ENCODE results near the gene GTF3A. TPM values are rescaled to one million over a fixed set of nuclear protein-coding genes. Genes with fewer than 3 reads are reported as not detected.

GTF3A gene
- total and polyA plus RNA-seq, 10 donors, result 90.7 to 275 (median 133) TPM

- Histone ChIP-seq H3K36me3 (no peaks in the 10 kb centered on the region), H3K4me3 (no peak overlapping the region), H3K27ac (no peak overlapping the region), H3K27me3 (replicated peaks in 1 of 7) (no peaks in the 10 kb centered on the region), H3K4me1 (peaks cover 0 to 4% (median 2%) of the 10 kb centered on the region in 6 donors), H3K9me3 (no peaks in the 10 kb centered on the region)
- WGBS, 5 donors, result 10 to 47% (median 30%) methylated on average over 3 of the region's 3 CpGs
- DNase-seq, result no peak
- TF ChIP-seq POLR2A (IDR thresholded peaks at IDR 0.05) (no peak), CTCF (IDR thresholded peaks at IDR 0.05 in 8 of 11, conservative IDR thresholded peaks at IDR 0.05 in 3 of 11) (no peak), POLR2AphosphoS5 (IDR thresholded peaks at IDR 0.05) (no peak)
- intact Hi-C loops (cut with DNase I; ENCODE audit: low total_unique reads), result loop anchor here (10.0 kb wide), 1 partner anchor 52 kb away; no protein-coding TSS in a partner anchor
Measured at GRCh38 chr13:27466513-27466912, 42.1 kb downstream of the GTF3A start.

- H3K4me3 ChIP-seq, result no peak overlapping the region
- H3K27me3 ChIP-seq (replicated peaks in 1 of 7), result no peaks in the 10 kb centered on the region
- no peak for TF ChIP-seq POLR2A (IDR thresholded peaks at IDR 0.05)
- WGBS, 5 donors, result 82 to 93% (median 88%) methylated on average over 5 of the region's 5 CpGs
- no peak overlapping the region for H3K27ac ChIP-seq
- no peaks in the 10 kb centered on the region for H3K4me1 ChIP-seq
- no peaks in the 10 kb centered on the region for H3K9me3 ChIP-seq
- H3K36me3 ChIP-seq, result no peaks in the 10 kb centered on the region
- DNase-seq, result no peak
- intact Hi-C loops (cut with DNase I; ENCODE audit: low total_unique reads), result no loop called here
Measured at GRCh38 chr13:27470075-27470820, 45.8 kb downstream of the GTF3A start.

- Histone ChIP-seq H3K4me3 (no peak overlapping the region), H3K27ac (no peak overlapping the region), H3K36me3 (no peaks in the 10 kb centered on the region), H3K9me3 (no peaks in the 10 kb centered on the region), H3K4me1 (peaks cover 0 to 3% (median 0%) of the 10 kb centered on the region in 6 donors), H3K27me3 (replicated peaks in 1 of 7) (no peaks in the 10 kb centered on the region)
- intact Hi-C loops (cut with DNase I; ENCODE audit: low total_unique reads), result no loop called here
- no peak for DNase-seq
- WGBS, 5 donors, result 79 to 98% (median 94%) methylated on average over 2 of the region's 2 CpGs
- TF ChIP-seq POLR2A (IDR thresholded peaks at IDR 0.05), result no peak
Measured at GRCh38 chr13:27472441-27472840, 48.0 kb downstream of the GTF3A start.

DNA sequence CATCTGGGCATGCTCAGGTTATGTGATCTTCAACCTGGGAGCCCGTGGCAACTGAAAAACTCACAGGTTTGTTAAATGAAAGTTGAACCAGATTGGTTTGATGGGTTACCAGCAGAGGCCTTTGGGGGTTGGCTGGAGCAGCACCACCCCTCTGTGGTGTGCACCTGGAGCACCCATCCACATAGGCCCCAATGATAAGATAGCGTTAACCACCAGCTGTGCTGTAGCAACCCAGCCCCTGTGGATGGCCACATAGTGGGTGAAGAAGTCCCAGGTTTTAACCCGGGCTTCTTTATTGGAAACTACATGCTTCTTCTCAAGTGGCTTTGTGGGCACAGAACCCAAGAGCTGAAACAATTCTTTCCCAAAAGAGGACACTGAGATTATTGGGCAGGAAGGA, 48.5 kb downstream of the GTF3A start:
- no peak for DNase-seq
- H3K9me3 ChIP-seq, result no peaks in the 10 kb centered on the region
- no peaks in the 10 kb centered on the region for H3K27me3 ChIP-seq (replicated peaks in 1 of 7)
- no peaks in the 10 kb centered on the region for H3K36me3 ChIP-seq
- 52 to 68% (median 65%) methylated on average over 3 of the region's 3 CpGs for WGBS, 5 donors
- peaks cover 0 to 3% (median 0%) of the 10 kb centered on the region in 6 donors for H3K4me1 ChIP-seq
- intact Hi-C loops (cut with DNase I; ENCODE audit: low total_unique reads), result no loop called here
- TF ChIP-seq POLR2A (IDR thresholded peaks at IDR 0.05) (no peak), POLR2AphosphoS5 (IDR thresholded peaks at IDR 0.05) (no peak), CTCF (IDR thresholded peaks at IDR 0.05 in 8 of 11, conservative IDR thresholded peaks at IDR 0.05 in 3 of 11) (no peak)
- no peak overlapping the region for H3K27ac ChIP-seq
- no peak overlapping the region for H3K4me3 ChIP-seq

GRCh38 chr13:27474751-27475268, 50.4 kb downstream of the GTF3A start:
- DNase-seq, result no peak
- intact Hi-C loops (cut with DNase I; ENCODE audit: low total_unique reads), result no loop called here
- no peak overlapping the region for H3K4me3 ChIP-seq
- no peak overlapping the region for H3K27ac ChIP-seq
- 86 to 95% (median 91%) methylated on average over 12 to 13 of the region's 13 CpGs for WGBS, 5 donors
- no peaks in the 10 kb centered on the region for H3K9me3 ChIP-seq
- no peaks in the 10 kb centered on the region for H3K27me3 ChIP-seq (replicated peaks in 1 of 7)
- TF ChIP-seq CTCF (IDR thresholded peaks at IDR 0.05 in 8 of 11, conservative IDR thresholded peaks at IDR 0.05 in 3 of 11) (no peak), POLR2A (IDR thresholded peaks at IDR 0.05) (no peak), POLR2AphosphoS5 (IDR thresholded peaks at IDR 0.05) (no peak)
- H3K4me1 ChIP-seq, result peaks cover 0 to 3% (median 0%) of the 10 kb centered on the region in 6 donors
- H3K36me3 ChIP-seq, result no peaks in the 10 kb centered on the region
